Heart left ventricle (tissue), 13 donors: Measurements from ENCODE around the gene PLEKHM2.

ENCODE experiments used
- POLR2A ChIP-seq, 2 donors: fragments of 450-650 bp; IDR thresholded peaks; one replicate each; pipeline ENCODE4 v1.6.1; 2017; ENCODE audit warnings: antibody characterized with exemption in 2 of 2, mild to moderate bottlenecking in 2 of 2, moderate library complexity in 2 of 2
- TF ChIP-seq, protein P1 (sequence below), 12 donors: fragments of 200-600 bp; sonication (generic) in 4 of 12; IDR thresholded peaks; one replicate each; pipeline versions ENCODE4 v1.5.0 to v1.8.0; 2018 to 2022; ENCODE audit warnings: antibody characterized with exemption in 12 of 12, mild to moderate bottlenecking in 5 of 12
- donor health status: ischemic (EF 13 %, LVEDD 7.1; RV severe dilation, severe dysfunction).
- donor health status: DM: no; HTN: yes; CAD: no.
- donor health status: DM: no; HTN: no; CAD: no.
- donor health status: ischemic (EF 25% LVEDD 6.9; RV normal size, moderate dysfunction).
- donor health status: ischemic (EF 25% LVEDD 5.7; RV mildly dilated, moderate dysfunction).
- donor health status: ischemic (EF 35%, LVEDD 5.7; RV mildly dilated, moderate dysfunction).
- donor health status: nonischemic (EF 11% LVEDD 7.7; RV severe dilation, severe dysfunction).
- donor health status: DM: yes; HTN: yes; CAD: no.
- donor health status: PGD.
- donor health status: ischemic (EF 29% LVEDD 5.4; RV normal size, mild dysfunction).
- donor health status: nonischemic (EF 23%, LVEDD 6.1; RV moderate dilation, normal function).

- TF ChIP-seq, protein P1, sequence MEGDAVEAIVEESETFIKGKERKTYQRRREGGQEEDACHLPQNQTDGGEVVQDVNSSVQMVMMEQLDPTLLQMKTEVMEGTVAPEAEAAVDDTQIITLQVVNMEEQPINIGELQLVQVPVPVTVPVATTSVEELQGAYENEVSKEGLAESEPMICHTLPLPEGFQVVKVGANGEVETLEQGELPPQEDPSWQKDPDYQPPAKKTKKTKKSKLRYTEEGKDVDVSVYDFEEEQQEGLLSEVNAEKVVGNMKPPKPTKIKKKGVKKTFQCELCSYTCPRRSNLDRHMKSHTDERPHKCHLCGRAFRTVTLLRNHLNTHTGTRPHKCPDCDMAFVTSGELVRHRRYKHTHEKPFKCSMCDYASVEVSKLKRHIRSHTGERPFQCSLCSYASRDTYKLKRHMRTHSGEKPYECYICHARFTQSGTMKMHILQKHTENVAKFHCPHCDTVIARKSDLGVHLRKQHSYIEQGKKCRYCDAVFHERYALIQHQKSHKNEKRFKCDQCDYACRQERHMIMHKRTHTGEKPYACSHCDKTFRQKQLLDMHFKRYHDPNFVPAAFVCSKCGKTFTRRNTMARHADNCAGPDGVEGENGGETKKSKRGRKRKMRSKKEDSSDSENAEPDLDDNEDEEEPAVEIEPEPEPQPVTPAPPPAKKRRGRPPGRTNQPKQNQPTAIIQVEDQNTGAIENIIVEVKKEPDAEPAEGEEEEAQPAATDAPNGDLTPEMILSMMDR (IDR thresholded peaks at IDR 0.05), result no peak
- TF ChIP-seq POLR2A (IDR thresholded peaks at IDR 0.05), result no peak
Measured at GRCh38 chr1:15734901-15735300, 50.8 kb downstream of the PLEKHM2 start.
